HCT116 (cell line): ENCODE results near the gene ABCC1. TPM values are rescaled to one million over a fixed set of nuclear protein-coding genes. Genes with fewer than 3 reads are reported as not detected.

ENCODE experiments used
- ATAC-seq: fragments of 200-7000 bp; cut with Tn5 transposase; 2 replicates; pipeline ENCODE4 v1.9.1; 2020; ENCODE audit warnings: mild to moderate bottlenecking, moderate library complexity
- BruUV-seq: library from RNA; stranded (reverse); fragments of 400-500 nt; replicated peaks from 2 replicates; lab custom pipeline; 2021; lab: Mats Ljungman, UMichigan
- CTCF ChIA-PET: fragments of 300-600 bp; sonication (Branson Sonifier 250); formaldehyde crosslinking; loops from one replicate; lab custom pipeline; 2021; ENCODE audit warnings: antibody characterized with exemption; lab: Charles Lee
- POLR2A ChIA-PET: fragments of 300-600, 350-600 bp; sonication (Branson Sonifier 250); formaldehyde crosslinking; loops from one replicate; lab custom pipeline; 2021; ENCODE audit warnings: antibody characterized with exemption; lab: Charles Lee
- RAD21 ChIA-PET, 2 experiments: fragments of 300-600 bp; sonication (Branson Sonifier 250); formaldehyde crosslinking; loops; one replicate each; lab custom pipeline; 2023; ENCODE audit warnings: low total read pairs in 2 of 2; ENCODE audit not compliant: uncharacterized antibody in 2 of 2, unreplicated experiment in 2 of 2, low non-redundant PET in 1 of 2; lab: Charles Lee
- DNase-seq: peaks from one replicate; pipeline ENCODE4 v3.0.0-alpha.2; 2010; ENCODE audit warnings: low read depth, low spot score
- H2AFZ ChIP-seq: fragments of 200-600 bp; shearing (Covaris generic), sonication (generic); 2 replicates; pipeline ENCODE4 v1.6.1; 2017; ENCODE audit warnings: low read depth, mixed run types, mixed read lengths, antibody characterized with exemption, low read length; ENCODE audit not compliant: poor library complexity, severe bottlenecking
- H3K27ac ChIP-seq: 2 replicates; pipeline ENCODE4 v1.5.1; 2012; ENCODE audit warnings: low read depth, low read length
- H3K27me3 ChIP-seq: fragments of 200-600 bp; sonication (generic); 2 replicates; pipeline ENCODE4 v1.6.1; 2016; ENCODE audit warnings: mixed run types, low read length, mixed read lengths; ENCODE audit not compliant: insufficient read depth
- H3K36me3 ChIP-seq, 2 experiments: fragments of 200-500 bp in 1 of 2; fragments of 200-600 bp in 1 of 2; sonication (Bioruptor generic) in 1 of 2; sonication (generic) in 1 of 2; 2 replicates each; pipeline versions ENCODE4 v1.5.1 to v1.6.1; 2014 to 2016; ENCODE audit warnings: low read length in 2 of 2, inconsistent platforms in 1 of 2, mixed read lengths in 1 of 2, mixed run types in 1 of 2; ENCODE audit not compliant: insufficient read depth in 2 of 2, control insufficient read depth in 1 of 2
- H3K4me1 ChIP-seq, 2 experiments: fragments of 200-600 bp in 1 of 2; sonication (generic) in 1 of 2; 2 replicates each; pipeline versions ENCODE4 v1.5.1 to v1.6.1; 2012 to 2017; ENCODE audit warnings: low read length in 2 of 2, inconsistent platforms in 1 of 2, mild to moderate bottlenecking in 1 of 2, mixed read lengths in 1 of 2, mixed run types in 1 of 2, moderate library complexity in 1 of 2; ENCODE audit not compliant: insufficient read depth in 2 of 2, control insufficient read depth in 1 of 2
- H3K4me2 ChIP-seq: fragments of 200-600 bp; sonication (generic); 2 replicates; pipeline ENCODE4 v1.6.1; 2017; ENCODE audit warnings: mixed run types, low read length, mixed read lengths
- H3K4me3 ChIP-seq, 2 experiments: fragments of 200-600 bp in 1 of 2; sonication (generic) in 1 of 2; replicated peaks in 1 of 2; 2 replicates each; pipeline ENCODE4 v1.5.1; 2011 to 2016; ENCODE audit warnings: low read length in 2 of 2, control low read depth in 1 of 2, low read depth in 1 of 2, mild to moderate bottlenecking in 1 of 2, mixed read lengths in 1 of 2, mixed run types in 1 of 2
- H3K79me2 ChIP-seq: fragments of 200-600 bp; sonication (generic); 2 replicates; pipeline ENCODE4 v1.6.1; 2017; ENCODE audit warnings: mild to moderate bottlenecking, mixed run types, low read length, moderate library complexity, mixed read lengths; ENCODE audit not compliant: insufficient read depth
- H3K9ac ChIP-seq: fragments of 200-600 bp; sonication (generic); 2 replicates; pipeline ENCODE4 v1.6.1; 2016; ENCODE audit warnings: low read length, mixed read lengths
- H3K9me2 ChIP-seq: fragments of 200-600 bp; sonication (generic), shearing (Covaris generic); 2 replicates; pipeline ENCODE4 v1.6.1; 2017; ENCODE audit warnings: mixed run types, mild to moderate bottlenecking, moderate library complexity; ENCODE audit not compliant: insufficient read depth
- H3K9me3 ChIP-seq, 2 experiments: fragments of 200-500 bp in 1 of 2; fragments of 200-600 bp in 1 of 2; sonication (Bioruptor generic) in 1 of 2; sonication (generic) in 1 of 2; 2 replicates each; pipeline ENCODE4 v1.6.1; 2014 to 2017; ENCODE audit warnings: low read length in 2 of 2, mixed read lengths in 2 of 2, inconsistent platforms in 1 of 2, low read depth in 1 of 2, mild to moderate bottlenecking in 1 of 2, mixed run types in 1 of 2, moderate library complexity in 1 of 2; ENCODE audit not compliant: control insufficient read depth in 1 of 2, insufficient read depth in 1 of 2
- H4K20me1 ChIP-seq: fragments of 200-600 bp; sonication (generic), shearing (Covaris generic); 2 replicates; pipeline ENCODE4 v1.6.1; 2017; ENCODE audit warnings: mixed run types, mild to moderate bottlenecking, moderate library complexity; ENCODE audit not compliant: insufficient read depth
- CBX3 ChIP-seq: IDR thresholded peaks from 2 replicates; pipeline ENCODE4 v1.6.1; 2012; ENCODE audit warnings: low read depth
- EGR1 ChIP-seq: IDR thresholded peaks from 2 replicates; pipeline ENCODE4 v1.6.1; 2012; ENCODE audit warnings: low read depth
- ELF1 ChIP-seq: IDR thresholded peaks from 2 replicates; pipeline ENCODE4 v1.6.1; 2012; ENCODE audit warnings: low read depth, borderline replicate concordance
- EZH2phosphoT487 ChIP-seq: fragments of 200-600 bp; IDR thresholded peaks from 2 replicates; pipeline ENCODE4 v1.6.1; 2018; ENCODE audit warnings: antibody characterized with exemption, borderline replicate concordance
- FOSL1 ChIP-seq: IDR thresholded peaks from 2 replicates; pipeline ENCODE4 v1.6.1; 2012; ENCODE audit warnings: low read depth
- JUND ChIP-seq: IDR thresholded peaks from 2 replicates; pipeline ENCODE4 v1.6.1; 2012
- POLR2AphosphoS5 ChIP-seq: IDR thresholded peaks from 2 replicates; pipeline ENCODE4 v1.6.1; 2011; ENCODE audit warnings: mild to moderate bottlenecking, low read depth, low read length, moderate library complexity
- REST ChIP-seq: IDR thresholded peaks from 2 replicates; pipeline ENCODE4 v1.6.1; 2012; ENCODE audit warnings: low read depth
- SIN3A ChIP-seq: IDR thresholded peaks from 2 replicates; pipeline ENCODE4 v1.6.1; 2012; ENCODE audit warnings: low read depth
- SP1 ChIP-seq: IDR thresholded peaks from 2 replicates; pipeline ENCODE4 v1.6.1; 2012; ENCODE audit warnings: low read depth
- TCF7L2 ChIP-seq: IDR thresholded peaks from 2 replicates; pipeline ENCODE4 v1.7.0; 2011; ENCODE audit warnings: borderline replicate concordance, inconsistent platforms; ENCODE audit not compliant: insufficient read depth, insufficient read length; ENCODE audit errors: extremely low read depth
- YY1 ChIP-seq: IDR thresholded peaks from 2 replicates; pipeline ENCODE4 v1.6.1; 2011; ENCODE audit warnings: low read length, low read depth, moderate library complexity, mild to moderate bottlenecking; ENCODE audit not compliant: insufficient replicate concordance; ENCODE audit errors: extremely low read depth
- intact Hi-C: fragments of 100-400 bp; cut with micrococcal nuclease; formaldehyde crosslinking; loops from 2 replicates; pipeline ENCODE4 v1.10.0; 2022
- total RNA-seq: library from RNA; stranded (reverse); gene quantifications from one replicate; pipeline ENCODE4 v1.2.1, GENCODE V29; 2021; ENCODE audit not compliant: unreplicated experiment
- TF ChIP-seq, protein P1 (sequence below): IDR thresholded peaks from 2 replicates; pipeline ENCODE4 v1.6.1; 2012
- TF ChIP-seq, protein P2 (sequence below), 3 experiments: fragments of 200-600 bp in 1 of 3; sonication (generic) in 1 of 3; IDR thresholded peaks in 2 of 3; conservative IDR thresholded peaks in 1 of 3; 2 replicates each; pipeline ENCODE4 v1.5.1; 2012 to 2017; ENCODE audit warnings: low read depth in 2 of 3, low read length in 2 of 3, antibody characterized with exemption in 1 of 3, borderline replicate concordance in 1 of 3, control low read depth in 1 of 3, mild to moderate bottlenecking in 1 of 3, mixed read lengths in 1 of 3, mixed run types in 1 of 3, moderate library complexity in 1 of 3; ENCODE audit not compliant: insufficient read depth in 1 of 3

ABCC1 gene
- total RNA-seq, 1 experiment from 2014 or later = 61.9 TPM

- BruUV-seq = no TSS peak
- Histone ChIP-seq H3K27me3 (no peaks in the 10 kb centered on the region), H3K9ac (no peak overlapping the region), H3K9me2 (no peaks in the 10 kb centered on the region), H3K4me3 (no peak overlapping the region)
- CTCF ChIA-PET = no interaction called here
- ATAC-seq = no peak
- intact Hi-C loops = no loop called here
- no peak for TF ChIP-seq YY1
- TF ChIP-seq SIN3A = no peak
- no peak for TF ChIP-seq SP1
- TF ChIP-seq, protein P1, sequence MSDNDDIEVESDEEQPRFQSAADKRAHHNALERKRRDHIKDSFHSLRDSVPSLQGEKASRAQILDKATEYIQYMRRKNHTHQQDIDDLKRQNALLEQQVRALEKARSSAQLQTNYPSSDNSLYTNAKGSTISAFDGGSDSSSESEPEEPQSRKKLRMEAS = no peak
- no peak for TF ChIP-seq CBX3
- no peak for TF ChIP-seq EGR1
- TF ChIP-seq, all 23 proteins: peak for 0
- ChIA-PET RAD21 (no interaction called here), POLR2A (no interaction called here)
- Histone ChIP-seq H3K9me3 (no peaks in the 10 kb centered on the region), H3K4me1 (no peaks in the 10 kb centered on the region), H3K36me3 (no peaks in the 10 kb centered on the region), H4K20me1 (no peaks in the 10 kb centered on the region), H3K4me2 (no peak overlapping the region), H3K27ac (no peak overlapping the region), H3K79me2 (no peaks in the 10 kb centered on the region), H2AFZ (no peak overlapping the region)
- DNase-seq = no peak
Measured at GRCh38 chr16:16158082-16158658, 208.8 kb downstream of the ABCC1 start.

DNA sequence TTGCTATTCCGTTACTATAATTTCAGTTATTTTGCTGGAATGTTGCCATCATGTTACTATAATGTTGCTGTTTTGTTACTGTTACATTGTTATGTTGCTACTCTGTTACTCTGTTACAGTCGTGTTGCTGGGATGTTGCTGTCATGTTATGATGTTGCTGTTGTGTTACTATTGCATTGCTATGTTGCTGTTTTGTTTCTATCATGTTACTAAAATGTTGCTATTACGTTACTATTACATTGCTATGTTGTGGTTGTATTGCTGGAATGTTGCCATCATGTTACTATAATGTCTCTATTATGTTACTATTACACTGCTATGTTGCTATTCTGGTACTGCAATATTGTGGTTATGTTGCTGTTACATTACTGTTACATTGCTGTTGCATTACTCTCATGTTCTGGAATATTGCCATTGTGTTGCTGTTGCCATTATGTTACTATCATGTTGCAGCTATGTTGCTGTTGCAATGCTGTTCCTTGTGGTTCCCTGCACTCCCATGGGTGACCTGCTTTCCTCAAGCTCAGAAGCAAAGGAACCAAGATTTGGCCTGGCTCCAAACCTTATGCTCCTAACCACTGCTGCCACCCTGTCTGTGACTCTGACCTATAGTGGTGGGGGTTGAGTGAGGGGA is 209.4 kb downstream of the ABCC1 start:
- H4K20me1 ChIP-seq = no peaks in the 10 kb centered on the region
- CTCF ChIA-PET = no interaction called here
- no peaks in the 10 kb centered on the region for H3K79me2 ChIP-seq
- no peak overlapping the region for H3K27ac ChIP-seq
- H3K27me3 ChIP-seq = no peaks in the 10 kb centered on the region
- DNase-seq (no peak), ATAC-seq (no peak)
- RAD21 ChIA-PET = no interaction called here
- H3K9me2 ChIP-seq = no peaks in the 10 kb centered on the region
- H3K9ac ChIP-seq = no peak overlapping the region
- no peaks in the 10 kb centered on the region for H3K4me1 ChIP-seq
- intact Hi-C loops = no loop called here
- POLR2A ChIA-PET = no interaction called here
- H2AFZ ChIP-seq = no peak overlapping the region
- no peak overlapping the region for H3K4me3 ChIP-seq
- no TSS peak for BruUV-seq
- H3K4me2 ChIP-seq = no peak overlapping the region
- H3K36me3 ChIP-seq = no peaks in the 10 kb centered on the region
- H3K9me3 ChIP-seq = no peaks in the 10 kb centered on the region
- TF ChIP-seq ELF1 (no peak), POLR2AphosphoS5 (no peak), CBX3 (no peak), FOSL1 (no peak), REST (no peak), YY1 (no peak), TCF7L2 (no peak), JUND (no peak), EZH2phosphoT487 (no peak)
- TF ChIP-seq, protein P1 = no peak
- TF ChIP-seq, protein P2, sequence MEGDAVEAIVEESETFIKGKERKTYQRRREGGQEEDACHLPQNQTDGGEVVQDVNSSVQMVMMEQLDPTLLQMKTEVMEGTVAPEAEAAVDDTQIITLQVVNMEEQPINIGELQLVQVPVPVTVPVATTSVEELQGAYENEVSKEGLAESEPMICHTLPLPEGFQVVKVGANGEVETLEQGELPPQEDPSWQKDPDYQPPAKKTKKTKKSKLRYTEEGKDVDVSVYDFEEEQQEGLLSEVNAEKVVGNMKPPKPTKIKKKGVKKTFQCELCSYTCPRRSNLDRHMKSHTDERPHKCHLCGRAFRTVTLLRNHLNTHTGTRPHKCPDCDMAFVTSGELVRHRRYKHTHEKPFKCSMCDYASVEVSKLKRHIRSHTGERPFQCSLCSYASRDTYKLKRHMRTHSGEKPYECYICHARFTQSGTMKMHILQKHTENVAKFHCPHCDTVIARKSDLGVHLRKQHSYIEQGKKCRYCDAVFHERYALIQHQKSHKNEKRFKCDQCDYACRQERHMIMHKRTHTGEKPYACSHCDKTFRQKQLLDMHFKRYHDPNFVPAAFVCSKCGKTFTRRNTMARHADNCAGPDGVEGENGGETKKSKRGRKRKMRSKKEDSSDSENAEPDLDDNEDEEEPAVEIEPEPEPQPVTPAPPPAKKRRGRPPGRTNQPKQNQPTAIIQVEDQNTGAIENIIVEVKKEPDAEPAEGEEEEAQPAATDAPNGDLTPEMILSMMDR (IDR thresholded peaks at IDR 0.05 in 2 of 3, conservative IDR thresholded peaks at IDR 0.05 in 1 of 3; ENCODE audit: borderline replicate concordance in 1 of 3, insufficient read depth in 1 of 3, low read depth in 2 of 3, low read length in 2 of 3) = no peak
